ENCODE measurements around the gene SLFN14.
"Not testable (repeated sequence)": the region's sequence is repeated elsewhere in the genome, so short reads cannot be mapped to it uniquely, and the experiment has no call there.

The SLFN14 gene

DNA sequence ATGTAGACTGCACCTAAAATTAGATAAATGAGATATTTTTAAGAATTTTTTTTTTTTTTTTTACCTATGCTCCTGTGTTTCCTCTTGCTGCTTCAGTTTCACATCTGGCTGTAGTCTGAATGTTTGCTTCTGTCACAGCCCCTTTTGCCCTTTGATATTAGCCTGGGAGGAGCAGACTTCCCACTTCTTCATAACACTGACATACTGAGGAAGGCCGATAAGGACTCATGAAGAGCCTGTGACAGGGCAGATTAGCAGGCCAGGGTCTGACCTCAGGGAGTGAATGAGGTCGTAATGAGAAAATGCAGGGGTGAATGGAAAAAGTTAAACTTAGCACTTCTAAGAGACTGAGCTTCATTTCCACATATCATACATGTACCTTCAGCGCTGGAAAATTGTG lies at the start of gene SLFN14:
Gene SLFN14 (minus strand): TSS at position 117 of the 400 bp plus-strand sequence. CDS start 2,757 bp downstream, outside the sequence.
- DNase-seq, result no peak

DNA sequence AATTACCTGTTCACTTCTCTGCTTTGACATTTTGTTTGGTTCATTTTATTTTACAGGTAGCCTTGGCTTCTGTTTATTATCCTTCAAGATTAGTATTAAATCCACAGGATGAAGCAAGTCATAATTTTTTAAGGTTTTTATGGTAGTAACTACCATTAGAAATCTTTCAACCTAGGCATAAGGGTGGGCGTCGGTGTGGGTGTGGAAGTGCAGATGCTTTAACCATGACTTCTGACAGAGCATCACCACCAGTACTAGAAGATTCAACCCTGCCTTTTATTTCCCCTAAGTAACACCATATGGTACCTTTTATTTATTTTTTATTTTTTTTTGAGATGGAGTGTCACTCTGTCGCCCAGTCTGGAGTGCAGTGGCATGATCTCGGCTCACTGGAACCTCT lies 49.2 kb upstream of the SLFN14 start:
- DNase-seq, result no peak

DNA sequence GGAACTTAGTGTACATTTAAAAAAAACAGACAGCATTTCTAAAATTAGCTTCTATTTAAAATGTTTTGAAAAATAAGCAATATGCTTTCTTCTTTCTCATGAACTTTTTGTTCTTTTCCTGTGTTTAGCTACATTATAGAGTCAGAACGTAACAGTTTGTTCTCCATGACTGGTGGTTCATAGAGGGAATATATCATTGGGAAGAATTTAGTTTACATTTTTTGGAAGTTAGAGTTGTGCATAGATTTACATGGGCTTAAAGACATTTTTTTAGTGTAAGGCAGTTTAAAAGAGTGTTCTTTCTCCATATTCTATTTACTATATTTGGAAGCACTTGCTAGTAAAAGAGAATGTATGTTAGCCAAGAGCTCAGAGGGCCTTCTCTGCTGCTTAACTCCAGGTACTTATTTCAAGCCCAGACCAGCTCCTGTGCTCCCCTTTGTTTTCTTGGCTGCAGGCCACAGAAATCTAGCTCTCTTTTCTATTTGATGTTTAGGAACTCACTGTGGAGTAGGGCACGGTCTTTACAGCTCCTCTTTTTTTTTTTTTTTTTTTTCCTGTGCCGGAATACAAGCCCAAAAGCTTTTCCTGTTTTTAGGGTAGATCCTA lies 46.7 kb upstream of the SLFN14 start:
- no peak for DNase-seq

DNA sequence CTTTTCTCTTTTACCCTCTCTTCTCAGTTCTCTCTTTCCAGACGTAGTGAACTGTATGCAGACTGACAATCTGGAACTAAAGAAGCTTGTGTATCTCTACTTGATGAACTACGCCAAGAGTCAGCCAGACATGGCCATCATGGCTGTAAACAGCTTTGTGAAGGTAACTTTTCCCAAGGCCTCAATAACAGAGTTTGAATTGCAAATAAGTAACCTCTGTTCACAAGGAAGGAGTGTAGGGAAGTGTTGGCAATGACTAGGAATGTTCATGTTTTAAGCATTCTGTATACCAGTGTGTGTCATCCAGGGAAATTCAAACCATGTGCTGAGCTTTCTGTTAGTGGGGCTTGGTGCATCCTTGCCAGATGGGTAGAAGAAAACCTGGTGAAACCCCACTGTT lies 45.1 kb upstream of the SLFN14 start:
- no peak for DNase-seq

DNA sequence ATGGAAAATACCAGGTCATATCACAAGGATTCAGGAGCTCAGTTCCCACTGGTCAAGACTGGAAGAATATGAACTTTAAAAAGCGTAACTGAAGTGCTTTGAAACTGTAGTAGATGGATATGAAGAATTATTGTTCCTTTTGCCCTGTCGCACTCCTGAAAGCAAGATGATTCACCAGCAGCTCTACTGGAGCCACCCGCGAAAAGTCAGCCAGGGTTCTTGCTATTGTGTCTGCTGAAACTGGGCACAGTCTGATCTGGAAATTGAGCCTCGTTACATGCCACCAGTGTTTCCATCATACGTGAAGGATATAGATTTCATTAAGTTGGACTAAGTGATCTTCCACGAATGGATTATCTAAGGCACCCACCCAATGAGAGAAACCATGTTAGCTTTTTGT lies 43.1 kb upstream of the SLFN14 start:
- DNase-seq, result no peak

DNA sequence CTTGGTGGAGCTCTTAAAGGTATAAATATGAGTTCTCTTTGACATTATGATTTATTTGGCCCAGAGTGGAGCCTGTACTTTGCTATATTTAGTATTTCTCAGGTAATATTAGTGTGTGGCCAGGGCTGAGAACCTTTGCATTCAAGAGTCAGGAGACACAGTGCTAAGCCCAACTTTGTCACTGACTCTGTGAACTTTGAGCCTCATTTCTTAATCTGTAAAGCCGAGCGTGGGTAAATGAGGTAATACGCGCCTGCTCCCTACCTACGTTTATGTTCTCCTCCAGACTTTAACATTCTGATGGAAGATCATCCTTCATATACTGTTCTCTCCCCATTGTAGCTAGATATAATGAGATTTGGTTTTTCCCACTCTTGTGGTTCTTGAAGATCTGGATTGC lies 37.0 kb upstream of the SLFN14 start:
- no peak for DNase-seq

DNA sequence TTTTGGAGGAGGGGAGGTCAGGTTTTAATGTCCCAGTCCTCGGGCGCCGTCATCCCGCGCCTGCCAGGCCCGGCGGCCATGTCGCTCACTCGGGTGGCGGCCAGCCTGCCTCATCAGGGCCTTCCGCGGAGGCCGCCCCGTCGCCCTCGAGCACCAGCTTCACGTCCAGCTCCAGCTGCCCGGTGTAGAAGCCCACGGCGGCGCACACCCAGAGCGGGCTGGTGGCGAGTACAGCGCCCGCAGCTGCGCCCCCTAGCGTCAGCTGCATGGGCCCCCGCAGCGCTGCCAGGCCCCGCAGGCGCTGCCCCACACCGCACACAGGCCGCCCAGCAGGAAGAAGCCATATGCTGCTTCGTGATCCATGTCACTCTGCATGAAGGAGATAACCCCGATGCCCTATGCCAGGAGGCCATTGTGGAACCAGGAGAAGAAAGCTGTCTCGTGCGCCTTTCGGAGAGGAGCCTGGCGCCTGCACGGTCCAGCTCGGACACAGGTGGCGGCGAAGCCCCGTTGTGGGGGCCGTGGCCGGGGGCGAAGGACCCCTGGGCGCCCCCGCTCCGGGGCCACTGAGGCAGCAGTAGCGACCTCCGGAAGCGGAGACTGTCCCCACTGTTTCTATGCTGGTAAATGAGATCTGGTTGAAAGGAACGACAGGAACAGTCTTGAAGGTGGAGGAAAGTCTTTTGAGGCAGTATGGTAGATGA lies 36.1 kb upstream of the SLFN14 start:
- no peak for DNase-seq

DNA sequence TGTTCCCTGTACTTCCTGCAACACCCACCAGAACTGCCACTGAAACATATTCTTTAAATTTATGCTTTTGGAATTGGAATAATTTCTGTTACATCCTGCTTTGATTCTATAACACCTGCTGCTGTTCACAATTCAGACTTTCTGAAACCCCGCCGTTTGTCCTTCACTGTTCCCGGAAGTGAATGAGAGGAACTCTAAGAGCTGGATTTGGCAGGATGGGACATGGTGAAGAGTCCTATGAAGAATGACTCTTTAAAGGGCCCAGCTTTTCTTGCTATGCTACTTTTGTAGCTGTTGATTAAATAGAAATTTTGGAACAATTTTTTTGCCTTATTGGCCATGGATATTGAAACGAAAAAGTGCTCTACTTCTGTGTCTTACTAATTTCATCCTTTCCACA lies 35.5 kb upstream of the SLFN14 start:
- no peak for DNase-seq

DNA sequence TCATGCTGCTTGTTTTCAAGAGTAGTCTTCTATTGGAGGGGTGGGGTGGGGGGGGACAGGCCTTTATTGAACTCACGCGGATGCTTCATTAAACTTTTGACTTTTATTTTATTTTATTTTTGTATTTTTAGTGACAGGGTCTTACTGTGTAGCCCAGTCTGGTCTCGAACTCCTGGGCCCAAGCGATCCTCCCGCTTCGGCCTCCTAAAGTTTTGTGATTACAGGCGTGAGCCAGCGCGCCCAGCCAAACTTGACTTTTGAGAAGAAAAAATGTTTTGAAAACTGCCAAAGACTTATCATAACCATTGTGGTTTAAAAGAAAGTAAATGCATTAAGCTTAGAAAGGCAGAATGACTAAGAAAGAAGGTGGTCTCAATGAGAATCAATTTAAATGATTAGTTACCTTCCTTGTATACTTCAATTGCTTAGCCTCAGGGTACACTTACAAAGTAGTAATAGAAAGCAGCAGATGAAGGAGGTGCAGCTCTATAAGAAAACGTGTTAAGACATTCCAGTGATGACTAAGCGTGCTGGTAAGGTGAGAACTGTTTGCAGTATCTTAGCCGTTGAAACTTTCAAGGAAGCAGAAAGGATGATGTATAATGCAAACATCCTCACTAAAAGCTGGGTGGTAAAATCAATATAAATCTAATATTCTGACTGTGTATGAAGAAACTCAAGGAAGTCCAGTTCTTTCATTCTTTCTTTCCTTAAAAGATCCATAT lies 27.7 kb upstream of the SLFN14 start:
- DNase-seq, result no peak

DNA sequence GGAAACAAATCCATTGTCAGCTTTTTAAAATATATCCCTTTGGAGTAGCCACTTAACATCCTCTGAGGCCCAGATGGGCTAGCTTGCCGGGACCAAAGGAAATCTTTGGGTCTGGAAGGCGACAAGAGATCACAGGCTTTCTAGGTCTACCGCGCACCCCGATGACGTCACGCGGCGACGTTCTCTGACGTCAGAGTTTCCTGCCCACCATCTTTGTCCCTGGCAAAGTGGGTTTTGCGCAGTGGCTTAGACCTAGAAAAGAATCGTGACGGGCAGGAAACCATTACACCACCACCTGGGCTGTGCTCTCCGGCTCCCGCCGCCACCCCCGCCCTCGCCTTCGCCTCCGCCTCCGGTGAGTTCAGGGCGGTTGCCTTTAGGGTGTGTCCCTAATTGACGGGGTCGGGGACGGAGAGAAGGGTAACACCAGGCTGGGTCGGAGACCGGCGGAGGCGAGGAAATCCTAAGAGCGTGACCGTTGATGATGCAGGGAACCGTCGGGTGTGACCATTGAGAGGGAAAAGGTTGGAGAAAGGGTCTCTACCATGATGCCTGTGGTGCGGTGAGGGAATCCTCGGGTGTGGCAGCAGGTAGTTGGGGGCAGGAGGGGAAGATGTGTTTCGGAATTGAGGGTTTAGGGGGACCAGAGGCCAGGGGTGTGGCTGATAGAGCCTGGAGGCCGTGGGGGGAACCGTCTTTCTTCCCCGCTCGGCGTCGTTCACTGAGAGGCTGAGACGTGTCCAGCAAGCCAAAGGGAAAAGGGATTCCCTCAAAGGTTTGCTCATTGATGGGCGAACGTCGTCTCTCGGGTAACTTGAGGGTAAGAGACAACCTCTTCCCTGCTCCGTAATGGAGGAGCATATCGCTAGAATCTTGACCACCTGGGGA lies 26.7 kb upstream of the SLFN14 start, which contains the start of gene AP2B1:
Gene AP2B1 (plus strand): TSS at position 249 of the 888 bp plus-strand sequence. CDS start 6,709 bp downstream, outside the sequence.
- DNase-seq, result peak; percentile 83

DNA sequence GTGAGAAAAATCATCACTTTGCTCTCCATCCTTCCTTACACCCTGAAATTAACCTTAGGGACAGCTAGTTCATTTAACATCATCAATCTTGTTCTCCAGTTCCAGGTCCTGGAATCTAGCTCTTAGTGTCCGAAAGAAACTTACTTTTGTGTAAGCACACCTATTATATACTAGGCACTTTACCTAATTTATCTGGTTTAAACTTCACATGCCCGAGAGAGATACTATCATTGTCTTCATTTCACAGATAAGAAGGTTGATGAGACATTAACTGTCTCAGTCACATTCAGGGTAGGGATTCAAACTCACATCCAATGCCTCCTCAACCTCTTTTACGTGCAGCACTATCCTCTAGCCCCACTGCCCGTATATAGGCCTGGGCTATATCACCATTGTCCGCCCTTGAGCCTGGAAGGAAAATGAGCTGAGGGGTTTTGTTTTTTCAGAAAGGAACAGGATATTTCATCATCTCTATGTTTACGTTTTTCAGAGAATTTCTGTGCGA lies 26.0 kb upstream of the SLFN14 start:
- DNase-seq, result no peak

DNA sequence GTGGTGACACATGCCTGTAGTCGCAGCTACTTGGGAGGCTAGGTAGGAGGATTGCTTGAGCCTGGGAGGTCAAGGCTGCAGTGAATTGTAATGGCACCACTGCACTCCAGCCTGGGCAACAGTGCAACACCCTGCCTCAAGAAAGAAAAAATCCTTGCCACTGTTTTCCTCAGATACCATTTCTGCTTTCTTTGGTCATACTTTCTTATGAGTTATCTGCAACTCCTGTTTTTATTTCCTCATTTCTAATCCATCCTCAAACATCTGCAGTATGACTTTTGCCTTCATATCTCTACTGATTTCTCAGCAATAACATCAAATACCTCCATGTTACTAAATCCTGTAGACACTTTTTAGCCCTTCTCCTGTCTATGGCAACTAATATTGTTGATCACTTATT lies 23.4 kb upstream of the SLFN14 start:
- DNase-seq, result no peak

DNA sequence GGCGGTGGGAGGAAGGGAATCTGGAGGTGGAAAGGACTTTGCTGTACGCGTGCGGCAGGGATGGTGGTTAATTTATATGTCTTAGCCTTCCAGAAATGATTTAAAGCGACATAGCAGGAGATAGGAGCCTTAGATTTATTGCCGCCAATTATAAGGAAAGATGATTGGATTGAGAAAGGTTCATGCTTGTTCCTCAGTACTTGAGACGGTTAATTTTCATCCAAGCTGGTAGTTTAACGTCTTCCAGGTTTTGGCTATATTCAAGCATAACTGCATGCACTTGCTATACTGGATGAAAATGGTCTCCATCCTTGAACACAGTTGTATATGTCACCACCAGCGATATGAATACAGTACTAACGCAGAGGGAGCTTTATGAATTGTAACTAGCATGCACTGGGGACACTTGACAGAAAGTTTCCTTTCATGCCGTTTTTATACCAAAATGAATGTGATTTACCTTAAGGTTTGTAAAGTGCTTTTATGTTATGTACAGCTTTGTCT lies 18.4 kb upstream of the SLFN14 start:
- DNase-seq, result no peak

DNA sequence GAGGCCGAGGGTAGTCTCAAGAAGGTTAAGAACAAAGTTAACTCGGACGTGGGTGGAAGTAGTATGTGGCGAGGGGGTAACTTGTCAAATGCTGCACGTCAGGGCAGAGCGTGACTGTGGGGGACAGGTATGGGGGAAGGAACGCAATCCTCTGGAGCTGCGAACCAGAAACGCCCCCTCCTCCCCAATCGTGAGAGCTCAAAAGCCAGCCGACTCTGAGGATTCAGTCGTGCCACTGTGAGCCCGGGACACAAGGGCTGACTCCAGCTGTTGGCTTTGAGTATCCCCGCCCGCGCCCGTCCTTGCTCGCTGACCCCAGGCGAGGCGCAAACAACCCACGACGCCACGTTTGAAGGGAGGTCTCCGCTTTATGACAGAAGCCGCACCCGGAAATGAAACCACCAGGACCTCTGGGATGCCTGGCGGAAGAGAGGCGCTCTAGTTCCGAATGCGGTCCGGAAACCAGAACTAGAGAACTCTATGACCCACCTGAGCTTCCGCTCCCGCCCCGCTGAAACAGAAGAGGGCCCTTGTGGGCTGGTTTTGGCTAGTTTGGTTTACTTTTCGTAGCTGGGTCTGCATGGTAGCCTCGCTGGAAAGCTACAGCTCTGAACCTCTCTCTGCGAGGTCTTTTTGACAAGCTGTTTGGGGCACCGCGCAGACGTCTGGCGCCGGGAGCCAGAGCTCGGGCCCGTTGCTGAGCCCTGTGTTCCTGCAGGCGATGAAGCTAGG lies 17.7 kb upstream of the SLFN14 start, which contains the start of gene PEX12:
Gene PEX12 (minus strand): TSS at position 375 of the 732 bp plus-strand sequence. CDS start 550 bp downstream, outside the sequence.
- peak; percentile 65 for DNase-seq

DNA sequence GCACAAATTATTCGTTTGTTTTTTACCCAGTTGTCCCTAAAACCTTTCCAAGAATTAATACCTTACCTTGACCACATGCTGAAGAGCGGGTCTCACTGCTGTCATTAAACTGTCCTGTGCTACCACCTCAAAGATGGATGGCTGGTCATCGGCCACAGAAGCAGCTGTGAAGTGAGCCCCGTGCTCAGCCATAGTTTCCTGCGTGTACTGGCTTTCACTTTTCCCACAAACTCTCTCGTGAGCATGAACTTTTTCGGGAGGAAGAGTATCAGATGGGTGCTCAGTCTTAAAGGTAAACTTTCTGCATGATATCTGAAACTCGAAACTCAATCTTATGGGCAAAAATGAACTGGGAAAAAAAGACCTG lies 17.2 kb upstream of the SLFN14 start:
- no peak for DNase-seq

DNA sequence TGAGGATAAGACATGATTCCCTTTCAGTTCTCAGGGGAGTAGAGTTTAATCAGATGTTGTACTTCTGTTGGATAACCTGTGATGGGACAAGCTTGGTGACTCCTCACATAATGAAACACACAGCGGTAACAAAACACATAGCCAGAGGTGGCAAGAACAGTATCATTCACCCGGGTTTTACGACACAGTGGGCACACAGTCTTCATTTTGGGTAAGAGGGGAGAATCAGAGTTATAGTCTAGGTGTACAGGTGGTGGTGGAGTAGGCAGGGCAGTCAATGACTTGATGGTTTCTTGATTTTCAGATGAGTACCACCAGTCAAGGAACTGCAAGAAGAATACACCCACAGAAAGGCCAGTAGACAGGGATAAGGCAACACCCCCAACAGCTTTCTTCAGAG lies 15.1 kb upstream of the SLFN14 start:
- DNase-seq, result no peak

DNA sequence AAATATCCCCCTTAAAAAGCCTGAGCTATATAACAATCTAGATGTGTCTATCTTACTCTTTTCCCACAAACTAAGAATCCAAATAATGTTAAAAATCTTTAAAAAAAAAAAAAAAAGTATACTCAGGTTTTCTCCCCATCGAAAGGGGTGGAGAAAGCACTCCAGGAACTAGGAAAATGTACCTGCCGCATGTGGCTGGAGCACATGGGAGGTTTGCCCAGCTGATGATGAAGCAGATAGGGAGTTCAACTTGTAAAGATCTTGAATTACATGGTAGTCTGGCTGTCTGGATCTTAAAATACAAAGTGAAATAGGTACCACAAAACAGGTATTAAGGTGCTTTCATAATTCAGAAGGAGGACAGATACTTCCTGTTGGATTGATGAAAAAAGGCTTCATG lies 8.8 kb upstream of the SLFN14 start:
- DNase-seq, result no peak

DNA sequence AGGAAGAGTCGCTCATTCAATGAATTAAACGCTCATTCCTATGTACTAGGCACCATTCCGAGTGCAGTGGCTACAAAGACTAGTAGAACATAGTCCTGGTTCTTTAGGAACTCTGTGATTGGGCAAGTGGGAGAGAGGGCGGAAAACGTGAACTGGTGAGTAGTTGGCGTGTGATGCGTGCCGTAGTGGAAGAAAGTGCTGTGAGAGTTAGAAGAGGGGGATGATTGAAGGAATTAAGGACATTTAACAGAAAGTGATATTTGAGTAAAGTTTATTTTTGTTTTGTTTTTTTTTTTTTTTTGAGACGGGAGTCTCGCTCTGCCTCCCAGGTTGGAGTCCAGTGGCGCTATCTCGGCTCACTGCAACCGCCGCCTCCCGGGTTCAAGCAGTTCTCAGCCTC lies 7.9 kb upstream of the SLFN14 start:
- no peak for DNase-seq

DNA sequence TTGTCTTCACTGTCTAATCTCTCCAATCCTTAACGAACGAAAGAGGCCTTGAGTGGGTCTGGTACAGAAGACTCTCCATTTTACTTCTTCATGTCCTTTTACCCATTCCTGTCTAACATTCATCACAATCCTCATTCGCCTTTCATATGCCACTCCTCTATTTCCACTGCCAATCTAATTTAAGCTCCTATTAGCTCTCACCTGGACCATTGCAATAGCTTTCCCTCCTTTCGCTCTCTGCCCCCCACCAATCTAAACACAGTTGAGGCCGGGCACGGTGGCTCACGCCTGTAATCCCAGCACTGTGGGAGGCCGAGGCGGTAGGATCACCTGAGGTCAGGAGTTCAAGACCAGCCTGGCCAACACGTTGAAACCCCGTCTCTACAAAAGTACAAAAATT lies 6.3 kb upstream of the SLFN14 start:
- DNase-seq, result no peak

DNA sequence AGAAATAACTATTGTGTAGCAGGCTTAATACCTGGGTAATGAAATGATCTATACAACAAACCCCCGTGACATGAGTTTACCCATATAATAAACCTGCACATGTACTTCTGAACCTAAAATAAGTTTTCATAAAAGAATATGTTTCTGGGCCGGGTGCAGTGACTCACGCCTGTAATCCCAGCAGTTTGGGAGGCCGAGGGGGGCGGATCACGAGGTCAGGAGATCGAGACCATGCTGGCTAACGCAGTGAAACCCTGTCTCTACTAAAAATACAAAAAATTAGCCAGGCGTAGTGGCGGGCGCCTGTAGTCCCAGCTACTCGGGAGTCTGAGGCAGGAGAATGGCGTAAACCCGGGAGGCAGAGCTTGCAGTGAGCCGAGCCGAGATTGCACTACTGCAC lies 2.6 kb upstream of the SLFN14 start:
- DNase-seq, result not testable (repeated sequence)

DNA sequence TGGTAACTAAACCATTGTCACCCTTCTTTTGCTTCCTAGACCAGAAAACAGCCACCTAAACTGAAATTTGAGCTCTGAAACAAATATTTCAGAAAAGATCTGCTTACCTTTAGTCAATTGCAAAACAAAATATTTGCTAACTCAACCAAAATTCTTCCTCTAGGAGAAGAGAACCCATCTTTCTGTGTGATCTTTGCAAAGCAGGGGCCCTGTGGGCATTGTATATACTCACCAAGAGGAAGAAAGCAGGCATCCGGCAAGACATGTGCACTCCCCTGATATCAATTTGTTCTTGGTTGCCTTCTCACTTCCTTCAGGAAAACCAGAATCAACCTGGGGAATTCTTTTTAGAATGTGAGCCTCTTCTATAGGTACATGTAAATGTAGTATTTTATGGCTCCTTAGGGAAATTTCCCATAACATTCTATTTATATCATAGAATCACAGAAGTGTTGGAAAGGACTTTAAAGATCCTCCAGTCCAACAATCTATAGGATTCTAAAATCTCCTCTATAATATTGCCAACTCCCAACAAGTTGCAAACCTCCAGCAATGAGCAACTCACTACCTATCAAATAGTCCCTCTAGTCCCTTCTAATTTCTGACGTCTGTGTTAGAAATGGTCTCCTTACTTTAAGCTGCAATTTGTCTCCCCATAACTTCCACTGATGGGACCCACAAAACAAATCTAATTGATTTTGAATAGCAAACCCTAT lies 966 bp downstream of the SLFN14 start:
- DNase-seq, result no peak
